HS-5 (cell line): ENCODE results near the gene USHBP1.
"Not testable (repeated sequence)": the region's sequence is repeated elsewhere in the genome, so short reads cannot be mapped to it uniquely, and the experiment has no call there.

Source experiments
- DNase-seq: peaks from one replicate; pipeline ENCODE4 v3.0.0-alpha.2; 2012; ENCODE audit warnings: low read depth

USHBP1 gene

DNA sequence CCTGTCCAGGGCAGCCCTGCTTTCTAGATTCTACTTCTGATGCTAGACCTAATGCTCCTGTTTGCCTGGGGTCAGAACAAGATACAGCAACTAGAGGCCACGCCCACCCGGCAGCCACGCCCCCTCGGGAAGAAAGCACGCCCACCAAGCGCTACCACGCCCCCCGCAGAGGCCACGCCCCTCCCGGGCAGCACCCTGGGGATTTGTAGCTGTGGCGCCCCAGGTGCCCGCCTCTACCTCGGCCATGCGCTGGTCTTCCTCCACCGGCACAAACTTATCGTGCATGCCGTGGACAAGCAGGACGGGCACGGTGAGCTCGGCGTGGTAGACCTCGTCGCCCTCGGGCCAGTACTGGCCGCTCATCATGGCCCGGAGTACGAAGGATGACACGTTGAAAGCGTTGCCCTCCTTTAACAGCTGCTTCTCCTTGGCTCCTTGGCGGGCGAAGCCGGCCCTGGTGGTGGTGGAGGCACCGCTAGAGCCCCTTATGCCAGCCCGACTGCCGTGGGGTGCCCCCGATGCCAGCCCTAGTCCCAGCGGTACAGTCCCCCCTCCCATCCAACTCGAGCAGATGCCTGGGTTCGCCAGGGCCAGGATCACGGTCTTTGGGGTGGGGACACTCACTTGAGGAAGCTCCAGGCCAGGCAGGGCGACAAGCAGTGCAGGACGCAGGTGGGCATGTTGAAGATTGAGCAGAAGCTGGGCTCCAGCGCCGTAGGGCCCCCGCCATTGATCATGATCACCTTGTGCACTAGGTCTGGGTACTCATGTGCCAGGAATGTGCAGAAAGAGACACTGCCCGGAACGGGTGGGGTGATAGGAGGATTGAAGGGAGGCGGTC lies 29.7 kb upstream of the USHBP1 start:
- DNase-seq: no peak

DNA sequence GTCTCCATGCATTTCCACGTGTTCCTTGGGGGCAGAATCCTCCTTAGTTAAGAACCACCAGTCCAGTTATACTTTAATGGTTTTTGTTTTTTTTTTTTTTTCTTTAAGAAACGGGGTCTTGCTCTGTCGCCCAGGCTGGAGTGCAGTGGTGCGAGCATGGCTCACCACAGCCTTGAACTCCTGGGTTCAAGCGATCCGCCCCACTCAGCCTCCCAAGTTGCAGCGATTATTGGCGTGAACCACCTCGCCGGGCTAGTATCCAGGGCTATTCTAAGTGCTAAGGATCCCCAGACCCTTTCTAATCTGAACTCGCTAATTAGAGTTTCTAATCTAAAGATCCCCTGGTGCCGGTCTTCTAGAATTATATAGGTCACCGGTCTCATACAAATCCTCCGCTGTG lies 29.1 kb upstream of the USHBP1 start:
- DNase-seq: no peak

- peak; percentile 59 for DNase-seq
Measured at GRCh38 chr19:17292301-17293074, 27.9 kb upstream of the USHBP1 start.

DNA sequence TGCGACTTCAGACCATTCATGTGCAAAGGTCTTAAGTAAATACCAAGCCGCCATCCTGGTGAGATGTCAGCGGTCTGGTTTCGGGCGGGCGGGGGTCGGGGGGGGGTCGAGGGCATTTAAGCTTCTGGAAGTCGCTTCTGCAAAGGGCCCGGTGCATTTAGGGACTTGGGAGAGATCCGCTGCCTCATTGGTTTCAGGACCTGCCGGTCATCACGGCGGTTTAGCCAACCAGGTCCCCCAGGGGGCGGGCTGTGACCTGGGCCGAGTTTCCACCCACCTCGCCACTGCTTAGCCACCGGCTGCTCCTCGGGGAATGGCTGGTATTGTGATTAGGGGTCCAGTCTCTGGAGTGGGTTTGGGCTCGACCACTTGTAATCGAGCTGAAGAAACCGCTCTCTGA lies 24.9 kb upstream of the USHBP1 start:
- no peak for DNase-seq

DNA sequence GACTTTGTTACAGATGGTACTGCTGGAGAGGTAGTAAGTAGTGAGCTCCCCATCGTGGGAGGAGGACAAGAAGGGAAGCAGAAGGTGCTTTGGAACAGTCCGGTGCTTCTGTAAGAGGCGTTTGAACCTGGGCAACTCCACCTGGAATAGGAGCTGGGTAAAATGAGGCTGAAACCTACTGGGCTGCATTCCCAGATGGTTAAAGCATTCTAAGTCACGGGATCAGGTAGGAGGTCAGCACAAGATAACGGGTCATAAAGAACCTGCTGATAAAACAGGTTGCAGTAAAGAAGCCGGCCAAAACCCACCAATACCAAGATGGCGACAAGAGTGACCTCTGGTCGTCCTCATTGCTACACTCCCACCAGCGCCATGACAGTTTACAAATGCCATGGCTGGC lies 22.2 kb upstream of the USHBP1 start:
- no peak for DNase-seq

- DNase-seq: no peak
Measured at GRCh38 chr19:17286263-17286662, 21.7 kb upstream of the USHBP1 start.

- DNase-seq: no peak
Measured at GRCh38 chr19:17285415-17286135, 21.0 kb upstream of the USHBP1 start.

DNA sequence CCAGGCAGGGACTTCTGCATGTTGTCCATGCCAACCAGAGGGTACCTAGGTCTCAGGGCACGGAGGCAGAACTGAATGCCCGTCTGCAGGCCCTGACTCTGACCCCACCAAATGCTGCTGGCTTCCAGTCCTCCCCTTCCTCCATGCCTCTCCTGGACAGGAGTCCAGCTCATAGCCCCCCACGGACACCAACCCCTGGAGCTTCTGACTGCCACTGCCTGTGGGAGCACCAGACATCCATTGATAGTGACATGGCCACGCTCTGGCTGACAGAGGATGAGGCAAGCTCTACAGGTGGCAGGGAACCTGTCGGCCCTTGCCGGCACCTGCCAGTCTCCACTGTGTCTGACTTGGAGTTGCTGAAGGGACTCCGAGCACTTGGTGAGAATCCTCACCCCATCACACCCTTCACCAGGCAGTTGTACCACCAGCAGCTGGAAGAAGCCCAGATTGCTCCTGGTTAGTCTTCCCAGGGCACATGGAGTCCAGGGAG lies 19.0 kb upstream of the USHBP1 start:
- no peak for DNase-seq

DNA sequence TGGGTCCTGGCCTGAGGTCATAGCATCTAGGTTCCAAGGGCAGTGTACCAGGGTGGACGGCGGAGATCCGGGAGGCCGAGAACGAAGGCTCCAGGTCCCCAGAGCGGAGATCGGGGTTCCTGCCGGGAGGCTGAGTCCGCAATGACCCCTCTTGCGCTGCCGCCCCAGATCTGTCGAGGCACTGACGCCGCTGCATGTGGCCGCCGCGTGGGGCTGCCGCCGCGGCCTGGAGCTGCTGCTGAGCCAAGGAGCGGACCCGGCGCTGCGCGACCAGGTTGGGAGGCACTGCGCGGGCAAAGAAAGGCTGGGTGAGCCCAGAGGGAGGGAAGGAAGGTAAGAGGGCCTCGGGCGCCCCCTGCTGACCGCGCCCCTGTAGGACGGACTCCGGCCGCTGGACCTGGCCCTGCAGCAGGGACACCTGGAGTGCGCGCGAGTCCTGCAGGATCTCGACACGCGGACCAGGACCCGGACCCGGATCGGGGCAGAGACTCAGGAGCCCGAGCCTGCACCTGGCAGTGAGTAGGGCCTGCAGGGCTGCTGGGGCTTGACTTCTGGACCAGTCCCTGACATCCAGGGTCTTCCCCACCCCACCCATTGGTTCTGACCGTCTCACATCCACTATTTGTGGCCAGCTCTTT lies 18.1 kb upstream of the USHBP1 start:
- DNase-seq: no peak

DNA sequence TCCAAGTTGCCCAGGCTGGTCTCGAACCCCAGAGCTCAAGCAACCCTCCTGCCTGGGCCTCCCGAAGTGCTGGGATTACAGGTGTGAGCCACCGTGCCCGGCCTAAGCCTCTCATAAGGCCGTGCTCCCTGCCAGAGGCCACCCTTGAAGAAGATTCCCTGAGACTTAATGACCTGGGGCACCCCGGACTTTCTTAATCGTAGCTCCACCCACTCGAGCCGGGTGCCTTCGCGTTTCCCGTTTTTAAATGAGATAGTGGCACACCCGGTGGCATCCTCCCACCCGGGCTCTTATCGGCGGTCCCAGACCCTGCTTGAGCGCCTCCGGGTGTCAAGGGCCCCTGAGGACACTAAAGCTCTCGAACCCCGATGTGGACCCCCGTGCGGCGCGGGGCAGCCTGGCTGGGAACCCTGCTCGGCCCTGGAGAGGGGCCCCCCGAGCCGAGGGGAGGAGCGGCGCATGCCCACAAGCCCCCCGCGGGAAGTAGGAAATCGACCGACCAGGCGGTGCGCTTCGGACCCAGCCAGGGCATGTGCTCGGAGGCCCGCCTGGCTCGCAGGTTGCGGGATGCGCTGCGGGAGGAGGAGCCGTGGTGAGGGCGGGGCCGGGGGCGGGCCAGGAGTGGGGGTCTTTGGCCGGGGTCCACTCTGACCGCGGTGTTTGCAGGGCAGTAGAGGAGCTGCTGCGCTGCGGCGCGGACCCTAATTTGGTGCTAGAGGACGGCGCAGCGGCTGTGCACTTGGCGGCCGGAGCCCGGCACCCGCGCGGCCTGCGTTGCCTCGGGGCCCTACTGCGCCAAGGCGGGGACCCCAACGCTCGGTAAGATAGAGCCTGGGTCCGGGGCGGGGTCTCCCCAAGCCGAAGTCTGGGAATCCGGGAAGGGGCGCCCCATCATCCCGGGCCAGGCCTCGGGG lies 17.1 kb upstream of the USHBP1 start, which contains the start of gene ANKLE1:
Gene ANKLE1, plus strand, starts transcription at position 511 of the 914 bp plus-strand sequence. Its CDS starts 20 bp downstream, at position 531.
- no peak for DNase-seq

GRCh38 chr19:17279436-17279835 lies 14.9 kb upstream of the USHBP1 start:
- DNase-seq: no peak

DNA sequence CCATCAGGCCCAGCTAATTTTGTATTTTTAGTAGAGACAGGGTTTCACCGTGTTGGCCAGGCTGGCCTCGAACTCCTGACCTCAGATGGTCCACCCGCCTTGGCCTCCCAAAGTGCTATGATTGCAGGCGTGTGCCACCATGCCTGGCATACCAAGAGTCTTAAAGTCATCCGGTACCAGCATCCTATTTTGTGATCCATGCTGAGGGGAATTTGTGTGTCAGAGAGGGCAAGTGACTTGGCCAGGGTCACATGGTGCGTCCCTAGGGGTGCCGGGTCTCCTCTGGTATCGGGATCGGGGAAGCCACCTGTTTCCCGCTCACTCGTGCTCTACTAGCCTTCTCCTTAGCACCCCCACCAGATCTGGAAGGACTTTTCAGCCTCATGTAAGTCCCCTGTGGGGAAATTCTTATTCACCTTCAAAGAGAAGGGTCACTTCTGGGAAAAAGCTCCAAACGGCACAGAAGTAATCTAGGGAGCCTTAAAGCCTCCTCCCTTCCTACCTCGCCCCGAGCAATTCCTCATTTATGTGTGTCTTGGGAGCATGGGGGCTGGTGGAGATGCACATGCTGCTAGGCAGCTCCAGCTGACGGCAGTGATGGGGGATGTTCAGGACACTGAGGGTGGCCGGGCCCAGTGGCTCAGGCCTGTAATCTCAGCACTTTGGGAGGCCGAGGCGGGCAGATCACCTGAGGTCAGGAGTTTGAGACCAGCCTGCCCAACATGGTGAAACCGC lies 11.1 kb upstream of the USHBP1 start:
- no peak for DNase-seq

- not testable (repeated sequence) for DNase-seq
Measured at GRCh38 chr19:17274892-17275291, 10.3 kb upstream of the USHBP1 start.

DNA sequence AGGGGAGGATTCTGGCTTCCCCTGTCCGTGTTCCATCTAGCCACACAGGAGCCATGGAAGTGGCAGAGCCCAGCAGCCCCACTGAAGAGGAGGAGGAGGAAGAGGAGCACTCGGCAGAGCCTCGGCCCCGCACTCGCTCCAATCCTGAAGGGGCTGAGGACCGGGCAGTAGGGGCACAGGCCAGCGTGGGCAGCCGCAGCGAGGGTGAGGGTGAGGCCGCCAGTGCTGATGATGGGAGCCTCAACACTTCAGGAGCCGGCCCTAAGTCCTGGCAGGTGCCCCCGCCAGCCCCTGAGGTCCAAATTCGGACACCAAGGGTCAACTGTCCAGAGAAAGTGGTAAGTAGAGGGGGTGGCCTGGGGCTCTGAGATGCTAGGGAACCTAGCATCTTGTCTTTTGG lies 4.2 kb upstream of the USHBP1 start:
- no peak for DNase-seq

DNA sequence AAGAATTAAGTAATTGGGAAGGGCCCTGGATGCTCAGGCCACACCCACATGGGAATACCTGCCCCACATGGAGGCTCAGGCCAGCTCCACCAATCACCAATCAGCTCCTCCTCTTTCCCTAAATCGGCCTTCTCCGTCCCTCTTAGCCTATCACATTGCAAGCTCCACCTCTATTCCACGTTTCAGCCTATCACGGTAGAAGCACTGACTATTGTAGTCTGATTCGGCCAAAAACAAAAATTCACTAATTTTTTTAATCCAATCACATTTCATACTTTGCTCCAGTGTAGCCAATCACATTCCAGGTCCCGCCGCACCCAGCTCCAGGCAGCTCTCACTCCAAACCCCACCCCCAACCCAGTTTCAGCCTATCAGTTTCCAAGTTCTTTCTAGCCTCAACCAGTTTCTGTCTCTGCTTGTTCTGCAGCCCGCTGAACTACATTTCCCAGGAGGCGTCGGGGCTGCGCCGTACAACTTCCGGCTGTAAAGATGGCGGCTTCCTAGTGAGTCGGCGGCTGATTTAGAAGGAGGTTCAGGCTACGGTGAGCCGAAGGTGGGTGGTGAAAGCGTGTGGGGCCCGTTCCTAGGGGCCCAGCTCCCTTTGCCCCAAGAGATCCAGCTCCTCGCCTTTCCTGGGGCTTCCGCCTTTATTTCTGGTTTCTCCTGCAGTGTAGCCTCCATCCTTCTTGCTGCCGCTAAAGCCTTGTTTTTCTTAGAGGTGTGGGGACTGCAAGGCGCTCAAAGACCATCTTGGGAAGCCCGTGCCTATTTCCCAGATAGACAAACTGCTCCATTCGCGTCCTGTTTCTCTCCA lies 2.6 kb upstream of the USHBP1 start, which contains the start of gene BABAM1:
Gene BABAM1, plus strand, starts transcription at position 469 of the 814 bp plus-strand sequence. CDS start 1,364 bp downstream, outside the sequence.
- peak; percentile 95 for DNase-seq

GRCh38 chr19:17266589-17266974 lies 2.0 kb upstream of the USHBP1 start:
- DNase-seq: no peak

- no peak for DNase-seq
Measured at GRCh38 chr19:17266026-17266425, 1.5 kb upstream of the USHBP1 start.

- DNase-seq: no peak
Measured at GRCh38 chr19:17263712-17264640, 569 bp downstream of the USHBP1 start.
